DMS153 treated with DMSO at 0.1 percent for 48 hours (cell line): ENCODE measurements around the gene NCCRP1.

Experiments
- DNase-seq: peaks from one replicate; lab custom pipeline; 2025; ENCODE audit not compliant: unreplicated experiment; lab: John Stamatoyannopoulos, UW

Gene NCCRP1

GRCh38 chr19:39178296-39179006, 18.3 kb upstream of the NCCRP1 start:
- DNase-seq, result no peak

DNA sequence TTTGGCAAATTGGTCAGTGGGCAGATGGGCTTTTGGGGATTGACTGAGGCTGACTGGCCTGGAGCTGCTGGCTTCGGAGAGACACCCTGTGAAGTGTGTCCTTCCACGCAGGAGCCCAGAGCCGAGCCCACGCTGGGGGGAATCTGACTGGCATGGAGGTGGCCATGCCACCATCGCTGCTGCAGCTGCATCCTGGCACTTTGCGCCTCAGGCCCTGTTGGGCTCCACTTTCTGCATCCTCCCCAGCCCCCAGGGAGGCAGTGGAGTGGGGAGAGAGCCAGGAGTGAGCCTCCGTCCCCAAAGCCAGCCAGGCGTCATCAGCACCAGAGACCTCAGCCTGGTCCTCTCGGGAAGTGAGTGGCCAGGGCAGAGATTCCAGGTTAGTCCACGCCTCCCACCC, 17.0 kb upstream of the NCCRP1 start:
- no peak for DNase-seq

- DNase-seq, result no peak
Observed at GRCh38 chr19:39180749-39181148, 16.0 kb upstream of the NCCRP1 start.

- DNase-seq, result no peak
Observed at GRCh38 chr19:39181500-39182173, 15.1 kb upstream of the NCCRP1 start.

DNA sequence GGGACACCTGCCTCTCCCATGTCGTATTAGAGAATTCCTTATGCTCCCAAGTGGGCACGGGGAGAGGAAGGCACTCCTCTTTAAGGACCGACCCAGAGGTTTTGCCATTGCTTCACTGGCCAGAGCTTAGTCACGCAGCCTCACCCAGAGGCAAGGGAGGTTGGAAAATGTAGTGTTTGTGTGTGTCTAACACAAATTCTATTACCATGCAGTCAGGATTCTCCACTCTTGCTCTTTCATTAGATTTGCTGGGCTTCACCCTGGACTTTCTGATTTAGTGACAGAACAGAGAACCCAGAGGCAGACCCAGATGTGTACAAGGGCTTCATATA, 14.6 kb upstream of the NCCRP1 start:
- DNase-seq, result no peak

DNA sequence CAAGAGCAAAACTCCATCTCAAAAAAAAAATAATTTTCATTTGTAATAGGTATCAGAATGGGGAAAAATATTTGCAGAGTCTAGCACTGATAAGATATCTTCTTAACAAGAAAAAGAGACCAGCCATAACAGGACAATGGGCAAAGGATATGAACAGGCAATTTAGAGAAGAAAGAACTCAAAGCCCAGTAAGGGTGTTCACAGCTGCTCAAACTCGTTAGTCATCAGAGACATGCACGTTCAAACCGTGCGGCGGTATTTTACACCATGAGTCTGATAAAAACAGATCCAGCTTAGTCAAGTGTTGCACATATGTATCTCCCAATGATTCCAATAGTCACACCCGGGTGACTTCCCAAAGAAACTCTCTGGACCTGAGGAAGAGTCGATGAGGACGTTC, 13.7 kb upstream of the NCCRP1 start:
- DNase-seq, result no peak

GRCh38 chr19:39186391-39186790, 10.4 kb upstream of the NCCRP1 start:
- DNase-seq, result no peak

GRCh38 chr19:39187552-39187943, 9.2 kb upstream of the NCCRP1 start:
- no peak for DNase-seq

- no peak for DNase-seq
Observed at GRCh38 chr19:39188960-39189359, 7.8 kb upstream of the NCCRP1 start.

DNA sequence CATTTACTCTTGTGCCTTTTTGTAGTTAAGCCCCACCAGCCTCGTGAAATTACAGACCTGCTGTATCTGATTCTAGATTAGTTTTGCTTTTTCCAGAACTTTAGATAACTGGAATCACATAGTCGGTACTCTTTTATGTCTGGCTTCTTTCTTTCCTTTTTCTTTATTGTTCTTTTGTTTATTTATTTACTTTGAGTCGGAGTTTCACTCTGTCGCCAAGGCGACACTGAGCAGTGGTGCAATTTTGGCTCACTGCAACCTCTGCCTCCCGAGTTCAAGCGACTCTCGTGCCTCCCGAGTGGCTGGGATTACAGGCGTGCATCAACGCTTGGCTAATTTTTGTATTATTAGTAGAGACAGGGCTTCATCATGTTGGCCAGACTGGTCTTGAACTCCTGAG, 6.0 kb upstream of the NCCRP1 start:
- no peak for DNase-seq

DNA sequence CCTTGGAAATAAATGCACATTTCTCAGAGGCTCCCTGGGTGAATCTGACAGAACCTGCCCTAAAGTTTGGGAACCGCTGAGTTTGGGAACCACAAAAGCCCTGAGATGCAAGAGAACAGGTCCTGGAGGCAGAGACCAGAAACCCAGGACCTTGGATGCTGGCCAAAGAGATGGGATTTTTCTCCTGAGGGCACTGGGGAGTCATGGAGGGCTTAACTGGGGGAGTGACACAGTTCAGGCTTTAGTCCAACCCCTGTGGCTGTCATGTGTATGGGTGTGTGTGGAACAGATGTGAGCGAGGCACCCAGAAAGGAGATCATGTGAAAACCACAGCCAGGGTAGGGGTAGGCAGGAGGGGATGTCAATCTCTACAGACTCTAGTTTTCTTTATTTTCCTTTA, 3.9 kb upstream of the NCCRP1 start:
- no peak for DNase-seq

DNA sequence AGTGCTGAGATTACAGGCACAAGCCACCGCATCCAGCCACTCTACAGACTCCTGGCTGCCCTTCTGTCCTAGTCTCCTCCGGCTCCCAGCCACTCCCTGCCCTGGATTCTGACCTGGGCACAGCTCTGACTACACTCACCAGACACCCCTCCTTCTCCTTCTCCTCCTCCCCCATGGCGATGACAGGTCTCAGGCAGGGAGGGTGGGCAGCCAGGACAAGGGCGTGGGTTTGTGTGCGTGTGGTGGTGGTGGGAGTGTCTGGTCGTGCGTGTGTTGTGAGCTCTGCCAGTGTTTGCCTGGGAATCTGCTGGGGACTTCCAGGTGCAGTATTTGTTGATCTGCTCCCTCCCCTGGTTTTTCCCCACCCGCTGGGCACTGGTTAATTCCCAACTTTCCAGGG, 3.0 kb upstream of the NCCRP1 start:
- DNase-seq, result no peak

DNA sequence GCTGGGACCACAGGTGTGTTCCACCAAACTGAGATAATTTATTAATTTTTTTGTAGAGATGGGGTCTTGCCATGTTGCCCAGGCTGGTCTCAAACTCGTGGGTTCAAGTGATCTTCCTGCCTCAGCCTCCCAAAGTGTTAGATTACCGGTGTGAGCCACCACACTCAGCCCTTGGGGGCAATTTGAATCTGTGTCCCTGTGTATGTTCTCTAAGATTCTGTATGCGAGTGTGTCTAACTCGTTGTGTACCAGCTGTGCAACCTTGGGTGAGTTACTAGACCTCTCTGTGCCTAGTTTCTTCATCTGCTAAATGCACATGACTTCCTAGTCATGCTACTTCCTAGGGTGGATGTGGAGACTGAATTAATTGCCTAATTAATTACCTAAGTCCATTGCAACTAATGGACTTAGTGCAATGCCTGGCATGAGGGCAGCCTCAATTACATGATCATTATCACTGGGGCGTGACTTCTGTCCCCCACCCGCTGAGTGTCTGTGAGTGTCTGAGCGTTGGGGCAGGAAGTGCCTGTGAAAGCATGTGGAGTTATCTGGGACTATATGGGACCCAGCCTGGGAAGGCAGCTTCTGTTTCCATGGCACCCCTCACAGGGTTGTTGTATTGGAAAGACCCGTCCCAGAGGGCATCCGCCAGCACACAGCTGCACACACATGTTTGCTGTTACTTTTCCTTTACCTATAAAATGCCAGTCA, 1.8 kb upstream of the NCCRP1 start:
- DNase-seq, result no peak

GRCh38 chr19:39195755-39196154, 1.0 kb upstream of the NCCRP1 start:
- no peak for DNase-seq

DNA sequence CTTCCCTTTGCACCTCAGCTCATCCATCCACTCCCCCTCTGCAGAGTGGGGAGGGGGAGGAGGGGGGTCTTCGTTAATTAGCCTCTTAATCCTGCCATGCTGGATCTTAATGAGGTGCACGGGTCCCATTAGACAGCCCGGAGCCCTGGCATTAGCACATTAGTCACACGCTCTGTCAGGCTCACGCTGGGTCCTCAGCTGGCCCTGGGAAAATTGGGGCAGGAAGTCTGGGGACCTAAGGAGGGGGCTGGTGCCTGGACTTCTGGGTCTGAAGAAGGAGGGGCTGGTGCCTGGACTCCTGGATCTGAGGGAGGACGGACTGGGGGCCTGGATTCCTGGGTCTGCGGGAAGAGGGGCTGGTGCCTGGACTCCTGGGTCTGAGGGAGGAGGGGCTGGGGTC, 444 bp upstream of the NCCRP1 start:
- DNase-seq, result no peak

DNA sequence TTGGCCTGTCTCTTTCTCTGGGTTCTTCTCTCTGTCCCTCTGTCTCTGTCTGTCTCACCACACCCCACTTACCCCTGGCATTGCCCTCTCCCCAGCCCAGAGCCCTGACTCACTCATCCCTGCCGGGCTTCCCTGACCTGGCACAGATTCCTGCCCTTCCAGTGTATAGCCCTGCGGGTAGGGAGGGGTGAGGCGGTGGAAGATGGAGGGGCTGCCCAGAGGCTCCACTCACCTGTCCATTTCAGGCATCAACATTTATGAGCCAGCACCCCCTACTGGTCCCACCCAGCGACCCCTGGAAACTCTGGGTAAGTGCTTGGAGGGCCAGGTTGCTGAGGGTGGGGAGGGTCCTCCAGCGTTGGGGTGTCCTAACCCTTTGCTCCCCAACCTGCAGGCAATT, 1.0 kb downstream of the NCCRP1 start:
- no peak for DNase-seq

DNA sequence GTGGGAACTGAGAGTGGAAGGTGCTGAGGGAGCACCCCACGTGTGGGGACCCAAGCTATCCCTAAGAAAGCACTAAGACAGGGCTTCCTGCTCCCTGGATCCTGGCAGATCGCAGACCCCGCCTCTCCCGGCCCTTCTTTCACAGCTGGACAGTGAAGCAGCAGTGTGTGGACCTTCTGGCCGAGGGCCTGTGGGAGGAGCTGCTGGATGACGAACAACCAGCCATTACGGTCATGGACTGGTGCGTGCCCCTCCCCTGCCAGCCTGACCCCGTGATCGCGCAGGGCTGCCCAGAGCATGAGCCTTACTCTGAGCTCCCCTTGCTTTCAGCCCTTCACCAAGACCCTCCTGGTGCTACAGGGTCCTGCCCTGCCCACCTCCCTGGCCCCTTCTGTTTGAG, 2.3 kb downstream of the NCCRP1 start:
- DNase-seq, result no peak

GRCh38 chr19:39200066-39200802, 3.5 kb downstream of the NCCRP1 start:
- DNase-seq, result no peak

DNA sequence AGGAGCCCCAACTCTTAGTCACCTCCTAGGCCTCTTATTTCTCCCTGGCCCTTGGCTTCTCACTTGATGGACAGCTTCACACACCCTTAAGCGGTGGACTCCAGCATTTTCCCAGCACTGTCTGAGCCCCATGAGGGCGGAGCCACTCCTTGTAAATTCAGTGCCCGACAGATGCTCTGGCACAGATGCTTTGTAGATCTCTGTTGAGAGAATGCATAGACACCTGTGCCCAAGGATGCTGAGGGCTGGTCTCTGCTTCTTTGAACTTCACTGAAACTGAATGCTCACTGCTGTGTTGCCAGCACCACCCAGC, 4.0 kb downstream of the NCCRP1 start:
- DNase-seq, result no peak

DNA sequence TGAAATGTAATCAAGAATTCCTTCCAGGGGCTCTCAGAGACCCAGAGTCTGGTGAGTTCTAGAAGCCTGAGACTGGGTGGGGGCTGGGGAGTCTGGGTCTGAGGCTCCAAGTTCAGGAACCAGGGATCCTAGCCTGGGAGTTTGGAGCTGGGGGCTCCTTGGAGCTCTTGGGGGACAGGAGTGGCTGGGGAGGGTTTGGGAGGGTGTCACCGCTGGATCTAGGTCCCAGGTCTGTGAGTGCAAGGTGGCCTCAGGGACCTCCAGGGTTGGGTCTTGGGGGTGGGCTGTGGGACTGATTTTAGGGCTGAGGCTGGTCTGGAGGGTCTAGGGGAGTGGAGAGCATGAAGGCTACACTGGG, 6.2 kb downstream of the NCCRP1 start:
- DNase-seq, result no peak

GRCh38 chr19:39203372-39204341, 6.9 kb downstream of the NCCRP1 start, which contains the start of gene SYCN:
SYCN (minus strand) TSS chr19:39204263; CDS start chr19:39204254, 9 bp downstream.
- no peak for DNase-seq
